H1 (cell line): ENCODE data around the gene ARID4A. TPM values are rescaled to one million over a fixed set of nuclear protein-coding genes. Genes with fewer than 3 reads are reported as not detected.

Source experiments
- CTCF ChIA-PET: fragments of 300-600 bp; sonication (Branson Sonifier 250); formaldehyde crosslinking; loops from one replicate; lab custom pipeline; 2021; ENCODE audit not compliant: partially characterized antibody; lab: Charles Lee
- POLR2A ChIA-PET: fragments of 300-600 bp; sonication (Branson Sonifier 250); formaldehyde crosslinking; loops from one replicate; lab custom pipeline; 2021; ENCODE audit warnings: inconsistent platforms; ENCODE audit not compliant: partially characterized antibody; lab: Charles Lee
- DNase-seq, 2 experiments: peaks; one replicate each; pipeline versions ENCODE4 v3.0.0 to v3.0.0-alpha.2; 2010 to 2022; ENCODE audit warnings: low spot score in 2 of 2, low read depth in 1 of 2, mixed read lengths in 1 of 2
- FAIRE-seq: peaks from 2 replicates; lab custom pipeline; 2011; peaks lifted over from hg19 to GRCh38; lab: Jason Lieb, UNC
- H2AFZ ChIP-seq: 2 replicates; pipeline ENCODE4 v1.8.1; 2012; ENCODE audit warnings: low read length, inconsistent platforms
- H2AK5ac ChIP-seq: 2 replicates; pipeline ENCODE4 v1.6.1; 2013; ENCODE audit warnings: low read depth, low read length
- H2BK120ac ChIP-seq: replicated peaks from 2 replicates; pipeline ENCODE3; 2013; ENCODE audit warnings: low read depth, low read length, inconsistent platforms
- H2BK12ac ChIP-seq: 2 replicates; pipeline ENCODE4 v1.6.1; 2013; ENCODE audit warnings: low read depth, low read length
- H2BK15ac ChIP-seq: 2 replicates; pipeline ENCODE4 v1.6.1; 2013; ENCODE audit warnings: low read length
- H2BK20ac ChIP-seq: 2 replicates; pipeline ENCODE4 v1.6.1; 2013; ENCODE audit warnings: low read length
- H2BK5ac ChIP-seq: 2 replicates; pipeline ENCODE4 v1.6.1; 2013; ENCODE audit warnings: low read depth, low read length
- H3K14ac ChIP-seq: 2 replicates; pipeline ENCODE4 v1.6.1; 2013; ENCODE audit warnings: inconsistent platforms; ENCODE audit not compliant: insufficient read length
- H3K18ac ChIP-seq: 2 replicates; pipeline ENCODE4 v1.6.1; 2013; ENCODE audit warnings: low read length; ENCODE audit errors: extremely low read depth
- H3K23ac ChIP-seq: 2 replicates; pipeline ENCODE4 v1.6.1; 2013; ENCODE audit warnings: inconsistent platforms; ENCODE audit not compliant: insufficient read length
- H3K23me2 ChIP-seq: 2 replicates; pipeline ENCODE4 v1.6.1; 2013; ENCODE audit warnings: low read depth, low read length
- H3K27ac ChIP-seq: 2 replicates; pipeline ENCODE4 v1.6.1; 2011; ENCODE audit warnings: low read depth, low read length, inconsistent platforms
- H3K27me3 ChIP-seq, 4 experiments: replicated peaks in 1 of 4; 1 replicate in 1 of 4; 2 replicates in 3 of 4; pipeline versions ENCODE4 v1.6.1 to v1.8.1; 2011 to 2013; ENCODE audit warnings: low read length in 3 of 4, mild to moderate bottlenecking in 3 of 4, inconsistent platforms in 2 of 4, mixed read lengths in 2 of 4, moderate library complexity in 1 of 4; ENCODE audit not compliant: control insufficient read depth in 3 of 4, insufficient read depth in 3 of 4; ENCODE audit errors: extremely low read depth in 1 of 4
- H3K36me3 ChIP-seq, 4 experiments: 2 replicates each; pipeline versions ENCODE4 v1.6.1 to v1.8.1; 2011 to 2013; ENCODE audit warnings: mild to moderate bottlenecking in 4 of 4, low read length in 3 of 4, moderate library complexity in 2 of 4, control low read depth in 1 of 4, inconsistent platforms in 1 of 4; ENCODE audit not compliant: insufficient read depth in 4 of 4, control insufficient read depth in 2 of 4
- H3K4ac ChIP-seq: replicated peaks from 2 replicates; pipeline ENCODE3; 2013; ENCODE audit warnings: low read length, low read depth, mixed read lengths, inconsistent platforms; ENCODE audit not compliant: insufficient read length
- H3K4me1 ChIP-seq, 4 experiments: replicated peaks in 1 of 4; 1 replicate in 1 of 4; 2 replicates in 3 of 4; pipeline versions ENCODE4 v1.6.1 to v1.8.1; 2011 to 2013; ENCODE audit warnings: low read length in 3 of 4, inconsistent platforms in 2 of 4, mixed read lengths in 1 of 4; ENCODE audit not compliant: insufficient read depth in 4 of 4, control insufficient read depth in 3 of 4
- H3K4me2 ChIP-seq, 2 experiments: 2 replicates each; pipeline versions ENCODE4 v1.6.1 to v1.8.1; 2011 to 2013; ENCODE audit warnings: low read depth in 2 of 2, low read length in 2 of 2, control low read depth in 1 of 2, inconsistent platforms in 1 of 2, mild to moderate bottlenecking in 1 of 2; ENCODE audit not compliant: insufficient read depth in 1 of 2
- H3K4me3 ChIP-seq, 4 experiments: fragments of 200-600, 300-600 bp in 1 of 4; sonication (generic), shearing (Covaris generic), sonication (Bioruptor Twin) in 1 of 4; 2 replicates each; pipeline versions ENCODE4 v1.5.1 to v1.8.1; 2011 to 2016; ENCODE audit warnings: low read length in 4 of 4, low read depth in 3 of 4, control low read depth in 2 of 4, inconsistent platforms in 2 of 4, mild to moderate bottlenecking in 2 of 4, mixed read lengths in 1 of 4, moderate library complexity in 1 of 4; ENCODE audit not compliant: insufficient read depth in 2 of 4; ENCODE audit errors: extremely low read depth in 1 of 4
- H3K56ac ChIP-seq: replicated peaks from 2 replicates; pipeline ENCODE3; 2013; ENCODE audit warnings: low read depth, mild to moderate bottlenecking, mixed read lengths, low read length, inconsistent platforms; ENCODE audit not compliant: insufficient read length
- H3K79me1 ChIP-seq: 2 replicates; pipeline ENCODE4 v1.6.1; 2013; ENCODE audit warnings: low read depth, low read length, control low read depth
- H3K79me2 ChIP-seq, 2 experiments: 2 replicates each; pipeline versions ENCODE4 v1.6.1 to v1.8.1; 2012 to 2013; ENCODE audit warnings: low read length in 2 of 2, mild to moderate bottlenecking in 2 of 2, inconsistent platforms in 1 of 2; ENCODE audit not compliant: insufficient read depth in 2 of 2, control insufficient read depth in 1 of 2
- H3K9ac ChIP-seq, 4 experiments: replicated peaks in 1 of 4; 1 replicate in 1 of 4; 2 replicates in 3 of 4; pipeline versions ENCODE4 v1.6.1 to v1.8.1; 2011 to 2013; ENCODE audit warnings: low read depth in 3 of 4, low read length in 3 of 4, control low read depth in 2 of 4, mild to moderate bottlenecking in 2 of 4, moderate library complexity in 2 of 4, inconsistent platforms in 1 of 4; ENCODE audit errors: extremely low read depth in 1 of 4
- H3K9me3 ChIP-seq, 2 experiments: 2 replicates each; pipeline versions ENCODE4 v1.6.1 to v1.8.1; 2012 to 2013; ENCODE audit warnings: mild to moderate bottlenecking in 2 of 2, moderate library complexity in 2 of 2, control low read depth in 1 of 2, inconsistent platforms in 1 of 2, low read depth in 1 of 2, low read length in 1 of 2, mixed read lengths in 1 of 2; ENCODE audit not compliant: insufficient read depth in 2 of 2
- H4K20me1 ChIP-seq, 2 experiments: replicated peaks in 1 of 2; 2 replicates each; pipeline versions ENCODE3 to v1.8.1; 2011 to 2013; ENCODE audit warnings: inconsistent platforms in 2 of 2, low read length in 2 of 2, mild to moderate bottlenecking in 1 of 2; ENCODE audit not compliant: insufficient read depth in 2 of 2, control insufficient read depth in 1 of 2
- H4K5ac ChIP-seq: 2 replicates; pipeline ENCODE4 v1.6.1; 2013; ENCODE audit warnings: low read length, low read depth, mixed read lengths, inconsistent platforms; ENCODE audit not compliant: insufficient read length
- H4K8ac ChIP-seq: 2 replicates; pipeline ENCODE4 v1.8.0; 2013; ENCODE audit warnings: mild to moderate bottlenecking, moderate library complexity, low read length, inconsistent platforms; ENCODE audit not compliant: insufficient read depth; ENCODE audit errors: extremely low read depth
- H4K91ac ChIP-seq: replicated peaks from 2 replicates; pipeline ENCODE3; 2013; ENCODE audit warnings: low read length, mixed read lengths, inconsistent platforms; ENCODE audit not compliant: insufficient read length
- BRCA1 ChIP-seq: IDR thresholded peaks from 2 replicates; pipeline ENCODE4 v1.6.1; 2012; ENCODE audit warnings: low read depth, low read length, improper control_type of control experiment
- CHD2 ChIP-seq: IDR thresholded peaks from 2 replicates; pipeline ENCODE4 v1.6.1; 2012; ENCODE audit warnings: low read length, improper control_type of control experiment
- EGR1 ChIP-seq: IDR thresholded peaks from 2 replicates; pipeline ENCODE4 v1.6.1; 2011; ENCODE audit warnings: low read depth, low read length, borderline replicate concordance
- EZH2 ChIP-seq: fragments of 200-600 bp; sonication (generic); IDR thresholded peaks from 2 replicates; pipeline ENCODE4 v1.7.1; 2012; ENCODE audit warnings: low read depth, mild to moderate bottlenecking, moderate library complexity, low read length, inconsistent platforms; ENCODE audit not compliant: severe bottlenecking
- JUN ChIP-seq: IDR thresholded peaks from 2 replicates; pipeline ENCODE4 v1.6.1; 2011; ENCODE audit warnings: low read depth, mild to moderate bottlenecking, improper control_type of control experiment, low read length
- KDM4A ChIP-seq: IDR thresholded peaks from one replicate; pipeline ENCODE4 v1.7.1; 2012; ENCODE audit warnings: low read depth, mild to moderate bottlenecking, moderate library complexity, low read length, inconsistent platforms; ENCODE audit not compliant: severe bottlenecking
- NANOG ChIP-seq: IDR thresholded peaks from 2 replicates; pipeline ENCODE4 v1.6.1; 2011; ENCODE audit warnings: low read length, low read depth, mild to moderate bottlenecking, inconsistent platforms; ENCODE audit not compliant: insufficient read depth, poor library complexity, severe bottlenecking
- RAD21 ChIP-seq, 2 experiments: IDR thresholded peaks in 1 of 2; conservative IDR thresholded peaks in 1 of 2; 2 replicates each; pipeline ENCODE4 v1.6.1; 2011; ENCODE audit warnings: low read depth in 2 of 2, low read length in 2 of 2, improper control_type of control experiment in 1 of 2, inconsistent platforms in 1 of 2, mild to moderate bottlenecking in 1 of 2, moderate library complexity in 1 of 2
- SRF ChIP-seq: IDR thresholded peaks from 2 replicates; pipeline ENCODE4 v1.6.1; 2011; ENCODE audit warnings: mild to moderate bottlenecking, low read depth, low read length, moderate library complexity
- TBP ChIP-seq: IDR thresholded peaks from 2 replicates; pipeline ENCODE4 v1.6.1; 2011; ENCODE audit warnings: low read depth, low read length, improper control_type of control experiment
- ZNF274 ChIP-seq: IDR thresholded peaks from 2 replicates; pipeline ENCODE4 v1.7.0; 2012; ENCODE audit warnings: low read length, borderline replicate concordance; ENCODE audit errors: extremely low read depth
- WGBS, 2 experiments: shearing (Covaris generic) in 1 of 2; methylation state at CpG; one replicate each; pipeline versions ENCODE4 v1.1.6 to v1.1.7; 2013 to 2015; ENCODE audit warnings: low lambda C conversion rate in 2 of 2, mixed read lengths in 2 of 2, inconsistent platforms in 1 of 2, low coverage in 1 of 2, missing lambda C conversion rate in 1 of 2; ENCODE audit not compliant: insufficient replicate concordance in 2 of 2, insufficient coverage in 1 of 2, insufficient read length in 1 of 2; ENCODE audit errors: extremely low coverage in 1 of 2, missing lambda C conversion rate in 1 of 2; 5-methylcytosine and 5-hydroxymethylcytosine counted together
- polyA plus RNA-seq, 7 experiments: library from polyadenylated mRNA; depleted of rRNA in 3 of 7; stranded (reverse) in 5 of 7; unstranded in 2 of 7; fragments of >200 nt in 5 of 7; fragments of 200-250 nt in 2 of 7; gene quantifications; 1 replicate in 5 of 7; 2 replicates in 1 of 7; 4 replicates in 1 of 7; pipeline versions ENCODE4 v1.2.1 to v1.2.3, GENCODE V29; 2011 to 2013; ENCODE audit warnings: missing spikeins in 2 of 7, mixed read lengths in 2 of 7
- total RNA-seq: library from RNA; stranded (reverse); fragmentation: NEBNext Ultra II Directional; extraction: Animal tissue kit (Norgen Biotek cat#: 25700); gene quantifications from 2 replicates; pipeline ENCODE4 v1.2.1, GENCODE V29; 2021

ARID4A gene
- total and polyA plus RNA-seq, 2 of the 8 experiments (the other 6 are each of a cell fraction or from before 2014, with no cell fraction given): 2.1 to 14.6 TPM

DNA sequence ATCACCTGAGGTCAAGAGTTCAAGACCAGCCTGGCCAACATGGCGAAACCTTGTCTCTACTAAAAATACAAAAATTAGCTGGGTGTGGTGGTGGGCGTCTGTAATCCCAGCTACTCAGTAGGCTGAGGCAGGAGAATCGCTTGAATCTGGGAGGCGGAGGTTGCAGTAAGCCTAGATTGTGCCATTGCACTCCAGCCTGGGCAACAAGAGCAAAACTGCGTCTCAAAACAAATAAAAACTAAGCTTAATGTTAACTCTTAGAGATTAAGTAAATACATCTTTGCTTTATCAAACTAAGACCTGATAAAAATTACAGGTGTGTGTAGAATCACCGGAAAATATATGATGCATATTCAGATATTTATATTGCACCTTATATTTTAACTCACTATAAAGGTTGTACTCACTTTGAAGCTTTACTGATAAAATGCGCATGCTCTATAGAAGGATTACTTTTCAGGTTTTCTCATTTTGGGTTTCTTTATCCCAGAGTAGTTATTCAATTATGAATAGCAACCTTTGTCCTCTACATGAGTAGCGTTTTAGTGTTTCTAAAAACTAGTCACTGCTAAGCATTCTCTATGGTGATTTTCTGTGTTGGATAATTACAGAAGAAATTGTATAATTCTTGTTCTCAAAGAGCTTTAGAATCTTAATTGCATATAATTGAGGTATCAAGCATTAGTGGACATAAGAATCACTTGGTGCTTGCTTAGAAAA lies 9.4 kb downstream of the ARID4A start:
- Histone ChIP-seq H3K27me3 (no peaks in the 10 kb centered on the region), H4K5ac (no peak overlapping the region), H3K56ac (no peak overlapping the region), H4K8ac (no peak overlapping the region), H3K36me3 (peaks cover 4 to 30% (median 8%) of the 10 kb centered on the region in 4 experiments; a peak in 6 of 8 replicates), H4K20me1 (no peaks in the 10 kb centered on the region), H3K4me2 (no peak overlapping the region), H3K23me2 (no peaks in the 10 kb centered on the region), H2BK15ac (no peak overlapping the region), H2BK12ac (no peak overlapping the region), H3K4me1 (no peaks in the 10 kb centered on the region), H3K18ac (no peak overlapping the region), H3K4me3 (no peak overlapping the region), H3K79me2 (peaks cover 0 to 7% of the 10 kb centered on the region in 2 experiments; a peak in 1 of 4 replicates), H3K27ac (no peak overlapping the region), H3K79me1 (no peaks in the 10 kb centered on the region; the same call in 1 of the 2 replicates), H4K91ac (no peak overlapping the region), H2BK20ac (no peak overlapping the region), H2BK5ac (no peak overlapping the region), H2AK5ac (no peak overlapping the region), H3K23ac (no peak overlapping the region), H3K9ac (no peak overlapping the region), H3K9me3 (no peaks in the 10 kb centered on the region), H3K14ac (no peak overlapping the region), H2AFZ (no peak overlapping the region), H2BK120ac (no peak overlapping the region), H3K4ac (no peak overlapping the region)
- WGBS, 2 experiments: 92% methylated on average over 8 of the region's 8 CpGs; no CpG with 5 or more reads in 1 of the 2 experiments
- no peak for TF ChIP-seq SRF
- TF ChIP-seq BRCA1: no peak
- TF ChIP-seq JUN: no peak
- TF ChIP-seq CHD2: no peak
- no peak for TF ChIP-seq KDM4A
- TF ChIP-seq EZH2: no peak
- no peak for TF ChIP-seq EGR1
- TF ChIP-seq TBP: no peak
- no peak for TF ChIP-seq ZNF274
- TF ChIP-seq RAD21 (IDR thresholded peaks at IDR 0.05 in 1 of 2, conservative IDR thresholded peaks at IDR 0.05 in 1 of 2; ENCODE audit: low read depth in 2 of 2, low read length in 2 of 2): no peak
- no peak for TF ChIP-seq NANOG
- no peak for FAIRE-seq
- POLR2A ChIA-PET: interaction anchor here (2.6 kb wide), 1 partner anchor 9 kb away, joined by 16 read pairs; the partner anchor contains the start of gene ARID4A
- DNase-seq: no peak
- CTCF ChIA-PET: interaction anchor here (0.6 to 1.4 kb wide), 2 partner anchors 14 to 17 kb away, joined by 3 to 5 read pairs; no protein-coding TSS in a partner anchor
